A673 (cell line): ENCODE measurements around the gene FOSL1. TPM values are rescaled to one million over a fixed set of nuclear protein-coding genes. Genes with fewer than 3 reads are reported as not detected.

Experiments
- BruUV-seq: library from RNA; stranded (reverse); fragments of 400-500 nt; replicated peaks from 2 replicates; lab custom pipeline; 2021; lab: Mats Ljungman, UMichigan
- CTCF ChIA-PET: fragments of 300-600 bp; sonication (Branson Sonifier 250); formaldehyde crosslinking; loops from one replicate; lab custom pipeline; 2022; ENCODE audit warnings: antibody characterized with exemption; lab: Charles Lee
- POLR2A ChIA-PET: fragments of 300-600 bp; sonication (Branson Sonifier 250); formaldehyde crosslinking; loops from one replicate; lab custom pipeline; 2022; ENCODE audit warnings: antibody characterized with exemption; ENCODE audit not compliant: low non-redundant PET; lab: Charles Lee
- DNase-seq: peaks from one replicate; pipeline ENCODE4 v3.0.0-alpha.2; 2015; ENCODE audit warnings: low spot score
- H3K27ac ChIP-seq: fragments of 200-600 bp; sonication (generic); 2 replicates; pipeline ENCODE4 v1.5.1; 2016; ENCODE audit warnings: mixed run types, low read depth, mild to moderate bottlenecking, mixed read lengths, antibody characterized with exemption, low read length; ENCODE audit not compliant: poor library complexity, severe bottlenecking
- H3K27me3 ChIP-seq: fragments of 200-600 bp; sonication (generic); replicated peaks from 2 replicates; pipeline ENCODE4 v1.6.1; 2017; ENCODE audit warnings: mixed run types, low read depth, mild to moderate bottlenecking, mixed read lengths, antibody characterized with exemption, low read length; ENCODE audit not compliant: insufficient read depth, poor library complexity
- H3K36me3 ChIP-seq: fragments of 200-600 bp; sonication (generic); 2 replicates; pipeline ENCODE4 v1.6.1; 2016; ENCODE audit warnings: mixed run types, mild to moderate bottlenecking, mixed read lengths, antibody characterized with exemption, low read length; ENCODE audit not compliant: insufficient read depth, poor library complexity, severe bottlenecking
- H3K4me1 ChIP-seq: fragments of 200-600 bp; sonication (generic); 2 replicates; pipeline ENCODE4 v1.6.1; 2017; ENCODE audit warnings: mixed run types, mild to moderate bottlenecking, mixed read lengths, antibody characterized with exemption, low read length; ENCODE audit not compliant: insufficient read depth, poor library complexity, severe bottlenecking
- H3K4me3 ChIP-seq: fragments of 200-600 bp; sonication (generic); 2 replicates; pipeline ENCODE4 v1.5.1; 2016; ENCODE audit warnings: low read depth, mixed run types, mild to moderate bottlenecking, mixed read lengths, low read length; ENCODE audit not compliant: poor library complexity, severe bottlenecking
- H3K9me3 ChIP-seq: fragments of 200-600 bp; sonication (generic); 2 replicates; pipeline ENCODE4 v1.6.1; 2016; ENCODE audit warnings: mixed run types, low read depth, mild to moderate bottlenecking, mixed read lengths, antibody characterized with exemption, low read length; ENCODE audit not compliant: poor library complexity, severe bottlenecking
- CTCF ChIP-seq: fragments of 300-800, 200-600 bp; sonication (generic); conservative IDR thresholded peaks from 2 replicates; pipeline ENCODE4 v1.5.1; 2017; ENCODE audit warnings: low read depth, mild to moderate bottlenecking, antibody characterized with exemption, low read length, moderate library complexity, mixed read lengths
- EZH2 ChIP-seq: fragments of 200-600 bp; sonication (generic); IDR thresholded peaks from 2 replicates; pipeline ENCODE4 v1.6.1; 2017; ENCODE audit warnings: borderline replicate concordance, low read depth, mild to moderate bottlenecking, mixed read lengths, antibody characterized with exemption, low read length; ENCODE audit not compliant: poor library complexity, severe bottlenecking
- intact Hi-C: fragments of 100-400 bp; cut with micrococcal nuclease; formaldehyde crosslinking; loops from one replicate; pipeline ENCODE4 v1.10.0; 2022; ENCODE audit not compliant: unreplicated experiment
- total RNA-seq: library from RNA; stranded (reverse); gene quantifications from 2 replicates; pipeline ENCODE4 v1.2.3, GENCODE V29; 2021

The FOSL1 gene
- total RNA-seq, 1 experiment from 2014 or later, result 29.0 TPM

GRCh38 chr11:65880844-65881421, 19.3 kb downstream of the FOSL1 start:
- Histone ChIP-seq H3K27me3 (no peaks in the 10 kb centered on the region), H3K27ac (no peak overlapping the region), H3K4me3 (no peak overlapping the region), H3K9me3 (no peaks in the 10 kb centered on the region), H3K4me1 (no peaks in the 10 kb centered on the region), H3K36me3 (peaks cover 36% of the 10 kb centered on the region)
- CTCF ChIA-PET, result no interaction called here
- intact Hi-C loops, result no loop called here
- no peak for DNase-seq
- TF ChIP-seq EZH2 (no peak), CTCF (no peak)
- POLR2A ChIA-PET, result no interaction called here
- no TSS peak for BruUV-seq

- no peaks in the 10 kb centered on the region for H3K9me3 ChIP-seq
- CTCF ChIA-PET, result no interaction called here
- no peaks in the 10 kb centered on the region for H3K4me1 ChIP-seq
- TF ChIP-seq CTCF (no peak), EZH2 (no peak)
- POLR2A ChIA-PET, result no interaction called here
- H3K27me3 ChIP-seq, result no peaks in the 10 kb centered on the region
- intact Hi-C loops, result no loop called here
- no peak for DNase-seq
- H3K36me3 ChIP-seq, result peaks cover 27% of the 10 kb centered on the region
- no peak overlapping the region for H3K27ac ChIP-seq
- BruUV-seq, result no TSS peak
- no peak overlapping the region for H3K4me3 ChIP-seq
Observed at GRCh38 chr11:65880027-65880426, 20.2 kb downstream of the FOSL1 start.

GRCh38 chr11:65879617-65880016, 20.6 kb downstream of the FOSL1 start, which contains the start of gene CTSW:
CTSW (plus strand) TSS chr11:65879837; CDS start chr11:65879855, 18 bp downstream.
- Histone ChIP-seq H3K4me1 (no peaks in the 10 kb centered on the region), H3K9me3 (no peaks in the 10 kb centered on the region), H3K36me3 (peaks cover 23% of the 10 kb centered on the region), H3K27me3 (no peaks in the 10 kb centered on the region), H3K4me3 (no peak within 1 kb of the TSS), H3K27ac (no peak within 1 kb of the TSS)
- CTCF ChIA-PET, result no interaction called here
- BruUV-seq, result no TSS peak
- intact Hi-C loops, result no loop called here
- DNase-seq, result no peak
- TF ChIP-seq CTCF, result no peak
- POLR2A ChIA-PET, result no interaction called here
